Panc1 (cell line): ENCODE results near the gene MRGPRD.

Source experiments
- POLR2AphosphoS5 ChIP-seq: IDR thresholded peaks from 2 replicates; pipeline ENCODE4 v1.6.1; 2012; ENCODE audit warnings: mild to moderate bottlenecking, low read depth, low read length, moderate library complexity
- TF ChIP-seq, protein P1 (sequence below): fragments of 450-650 bp; IDR thresholded peaks from 2 replicates; pipeline ENCODE4 v1.5.1; 2017; ENCODE audit warnings: mild to moderate bottlenecking

- TF ChIP-seq, protein P1, sequence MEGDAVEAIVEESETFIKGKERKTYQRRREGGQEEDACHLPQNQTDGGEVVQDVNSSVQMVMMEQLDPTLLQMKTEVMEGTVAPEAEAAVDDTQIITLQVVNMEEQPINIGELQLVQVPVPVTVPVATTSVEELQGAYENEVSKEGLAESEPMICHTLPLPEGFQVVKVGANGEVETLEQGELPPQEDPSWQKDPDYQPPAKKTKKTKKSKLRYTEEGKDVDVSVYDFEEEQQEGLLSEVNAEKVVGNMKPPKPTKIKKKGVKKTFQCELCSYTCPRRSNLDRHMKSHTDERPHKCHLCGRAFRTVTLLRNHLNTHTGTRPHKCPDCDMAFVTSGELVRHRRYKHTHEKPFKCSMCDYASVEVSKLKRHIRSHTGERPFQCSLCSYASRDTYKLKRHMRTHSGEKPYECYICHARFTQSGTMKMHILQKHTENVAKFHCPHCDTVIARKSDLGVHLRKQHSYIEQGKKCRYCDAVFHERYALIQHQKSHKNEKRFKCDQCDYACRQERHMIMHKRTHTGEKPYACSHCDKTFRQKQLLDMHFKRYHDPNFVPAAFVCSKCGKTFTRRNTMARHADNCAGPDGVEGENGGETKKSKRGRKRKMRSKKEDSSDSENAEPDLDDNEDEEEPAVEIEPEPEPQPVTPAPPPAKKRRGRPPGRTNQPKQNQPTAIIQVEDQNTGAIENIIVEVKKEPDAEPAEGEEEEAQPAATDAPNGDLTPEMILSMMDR = no peak
- TF ChIP-seq POLR2AphosphoS5 = no peak
These were observed 18.1 kb downstream of the MRGPRD start for GRCh38 chr11:68962527-68963250.
